Stomach (tissue), 9 donors: ENCODE measurements around the gene CPLANE1. TPM values are rescaled to one million over a fixed set of nuclear protein-coding genes. Genes with fewer than 3 reads are reported as not detected.

Experiments used
- DNase-seq, 2 donors: peaks; one replicate each; pipeline versions ENCODE4 v3.0.0 to v3.0.0-alpha.2; 2013 to 2019
- H3K27ac ChIP-seq, 5 donors: fragments of 200-600 bp in 4 of 5; sonication (generic) in 4 of 5; one replicate each; pipeline ENCODE4 v1.5.1; 2013 to 2019; ENCODE audit warnings: mild to moderate bottlenecking in 1 of 5, moderate library complexity in 1 of 5
- H3K27me3 ChIP-seq, 3 donors: fragments of 200-600 bp; sonication (generic); one replicate each; pipeline ENCODE4 v1.5.1; 2017 to 2019; ENCODE audit warnings: mixed run types in 1 of 3
- H3K36me3 ChIP-seq, 4 donors: fragments of 200-600 bp; sonication (generic); 1 replicate in 3 of 4; 2 replicates in 1 of 4; pipeline ENCODE4 v1.5.1; 2016 to 2019
- H3K4me1 ChIP-seq, 4 donors: fragments of 200-600 bp; sonication (generic); one replicate each; pipeline ENCODE4 v1.5.1; 2016 to 2019
- H3K4me3 ChIP-seq, 4 donors: fragments of 200-600 bp; sonication (generic) in 3 of 4; one replicate each; pipeline ENCODE4 v1.5.1; 2016 to 2019; ENCODE audit warnings: mild to moderate bottlenecking in 1 of 4
- H3K9me3 ChIP-seq, 4 donors: fragments of 200-600 bp; sonication (generic); one replicate each; pipeline ENCODE4 v1.5.1; 2016 to 2019
- CTCF ChIP-seq, 7 experiments: fragments of 450-650 bp in 4 of 7; fragments of 200-600 bp in 3 of 7; sonication (generic) in 3 of 7; IDR thresholded peaks; one replicate each; pipeline ENCODE4 v1.5.1; 2016 to 2019; ENCODE audit warnings: antibody characterized with exemption in 7 of 7, control low read depth in 2 of 7, mild to moderate bottlenecking in 1 of 7
- EP300 ChIP-seq: sonication (generic); formaldehyde crosslinking; IDR thresholded peaks from one replicate; pipeline ENCODE4 v1.6.1; 2017; ENCODE audit warnings: antibody characterized with exemption
- POLR2A ChIP-seq, 4 donors: fragments of 450-650 bp; IDR thresholded peaks; one replicate each; pipeline ENCODE4 v1.6.1; 2016; ENCODE audit warnings: antibody characterized with exemption in 4 of 4, control low read depth in 2 of 4, mild to moderate bottlenecking in 1 of 4, moderate library complexity in 1 of 4
- POLR2AphosphoS5 ChIP-seq, 3 donors: sonication (generic); formaldehyde crosslinking; IDR thresholded peaks; one replicate each; pipeline ENCODE4 v1.6.1; 2016; ENCODE audit warnings: antibody characterized with exemption in 3 of 3
- WGBS, 5 donors: extraction: QIAGEN DNeasy Blood & Tissue Kit in 3 of 5; methylation state at CpG; one replicate each; pipeline versions ENCODE4 v1.1.5 to v1.1.7; 2013 to 2018; 5-methylcytosine and 5-hydroxymethylcytosine counted together
- intact Hi-C: fragments of 100-400 bp; cut with DNase I; formaldehyde crosslinking; loops from one replicate; pipeline ENCODE4 v1.15.1; 2023; ENCODE audit warnings: low total_unique reads
- polyA plus RNA-seq, 3 donors: library from polyadenylated mRNA; stranded (reverse); fragments of 200-250 nt; gene quantifications; one replicate each; pipeline ENCODE4 v1.2.3, GENCODE V29; 2013
- total RNA-seq, 5 donors: library from RNA; depleted of rRNA; stranded (reverse); fragments of >200 nt; gene quantifications; one replicate each; pipeline versions ENCODE4 v1.1.0 to v1.2.3, GENCODE V29; 2014 to 2016
- donor health status: healthy with polysubstance abuse.
- donor health status: Bipolar disorder and iron deficiency.
- donor health status: healthy.

CPLANE1 gene
- total and polyA plus RNA-seq, 8 donors: 1.2 to 53.2 (median 13.3) TPM

- WGBS, 5 donors: 7 to 15% (median 10%) methylated on average over 1 of the region's 1 CpG
- TF ChIP-seq EP300: no peak
- TF ChIP-seq POLR2A (IDR thresholded peaks at IDR 0.05): no peak
- no peak for TF ChIP-seq CTCF (IDR thresholded peaks at IDR 0.05)
- TF ChIP-seq POLR2AphosphoS5 (IDR thresholded peaks at IDR 0.05): no peak
- Histone ChIP-seq H3K4me3 (no peak overlapping the region), H3K27ac (peak overlapping the region in 1 of 5 donors; percentile 12), H3K4me1 (peaks cover 0 to 10% (median 0%) of the 10 kb centered on the region in 4 donors), H3K27me3 (no peaks in the 10 kb centered on the region), H3K36me3 (peaks cover 15 to 92% (median 81%) of the 10 kb centered on the region in 4 donors), H3K9me3 (no peaks in the 10 kb centered on the region)
- DNase-seq: peak in 1 of 2 donors; percentile 2
- intact Hi-C loops: no loop called here
Observed at GRCh38 chr5:37214550-37214949, 34.6 kb downstream of the CPLANE1 start.

GRCh38 chr5:37212096-37212495 is 37.1 kb downstream of the CPLANE1 start:
- DNase-seq: no peak
- Histone ChIP-seq H3K27me3 (no peaks in the 10 kb centered on the region), H3K4me3 (no peak overlapping the region), H3K9me3 (no peaks in the 10 kb centered on the region), H3K36me3 (peaks cover 13 to 84% (median 72%) of the 10 kb centered on the region in 4 donors), H3K4me1 (peaks cover 0 to 10% (median 0%) of the 10 kb centered on the region in 4 donors), H3K27ac (no peak overlapping the region)
- WGBS, 5 donors: 91 to 96% (median 94%) methylated on average over 3 of the region's 3 CpGs
- no peak for TF ChIP-seq EP300
- TF ChIP-seq POLR2AphosphoS5 (IDR thresholded peaks at IDR 0.05): no peak
- no peak for TF ChIP-seq POLR2A (IDR thresholded peaks at IDR 0.05)
- TF ChIP-seq CTCF (IDR thresholded peaks at IDR 0.05): no peak
- intact Hi-C loops: no loop called here

DNA sequence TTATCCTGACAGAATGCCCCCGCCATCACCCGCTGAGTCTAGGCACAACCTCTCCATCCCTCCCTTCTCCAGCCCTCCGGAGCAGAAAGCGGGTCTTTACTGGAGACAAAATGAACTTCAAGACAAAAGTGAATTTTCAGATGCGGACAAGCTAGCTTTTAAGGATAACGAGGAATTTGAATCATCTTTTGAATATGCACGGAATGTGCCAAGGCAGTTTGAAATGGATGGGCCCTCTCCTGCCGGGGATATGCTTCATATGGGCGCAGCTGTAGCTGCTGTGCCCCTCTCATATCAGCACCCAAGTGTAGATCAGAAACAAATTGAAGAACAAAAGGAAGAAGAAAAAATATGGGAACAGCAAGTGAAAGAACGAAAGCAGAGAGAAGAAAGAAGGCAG is 37.5 kb downstream of the CPLANE1 start:
- peaks cover 13 to 79% (median 68%) of the 10 kb centered on the region in 4 donors for H3K36me3 ChIP-seq
- H3K27ac ChIP-seq: no peak overlapping the region
- no peaks in the 10 kb centered on the region for H3K27me3 ChIP-seq
- no peak overlapping the region for H3K4me3 ChIP-seq
- peaks cover 0 to 10% (median 0%) of the 10 kb centered on the region in 4 donors for H3K4me1 ChIP-seq
- intact Hi-C loops: no loop called here
- 95 to 98% (median 96%) methylated on average over 10 of the region's 10 CpGs for WGBS, 5 donors
- no peak for TF ChIP-seq CTCF (IDR thresholded peaks at IDR 0.05)
- no peak for TF ChIP-seq POLR2A (IDR thresholded peaks at IDR 0.05)
- no peak for TF ChIP-seq EP300
- no peak for TF ChIP-seq POLR2AphosphoS5 (IDR thresholded peaks at IDR 0.05)
- DNase-seq: no peak
- H3K9me3 ChIP-seq: no peaks in the 10 kb centered on the region

DNA sequence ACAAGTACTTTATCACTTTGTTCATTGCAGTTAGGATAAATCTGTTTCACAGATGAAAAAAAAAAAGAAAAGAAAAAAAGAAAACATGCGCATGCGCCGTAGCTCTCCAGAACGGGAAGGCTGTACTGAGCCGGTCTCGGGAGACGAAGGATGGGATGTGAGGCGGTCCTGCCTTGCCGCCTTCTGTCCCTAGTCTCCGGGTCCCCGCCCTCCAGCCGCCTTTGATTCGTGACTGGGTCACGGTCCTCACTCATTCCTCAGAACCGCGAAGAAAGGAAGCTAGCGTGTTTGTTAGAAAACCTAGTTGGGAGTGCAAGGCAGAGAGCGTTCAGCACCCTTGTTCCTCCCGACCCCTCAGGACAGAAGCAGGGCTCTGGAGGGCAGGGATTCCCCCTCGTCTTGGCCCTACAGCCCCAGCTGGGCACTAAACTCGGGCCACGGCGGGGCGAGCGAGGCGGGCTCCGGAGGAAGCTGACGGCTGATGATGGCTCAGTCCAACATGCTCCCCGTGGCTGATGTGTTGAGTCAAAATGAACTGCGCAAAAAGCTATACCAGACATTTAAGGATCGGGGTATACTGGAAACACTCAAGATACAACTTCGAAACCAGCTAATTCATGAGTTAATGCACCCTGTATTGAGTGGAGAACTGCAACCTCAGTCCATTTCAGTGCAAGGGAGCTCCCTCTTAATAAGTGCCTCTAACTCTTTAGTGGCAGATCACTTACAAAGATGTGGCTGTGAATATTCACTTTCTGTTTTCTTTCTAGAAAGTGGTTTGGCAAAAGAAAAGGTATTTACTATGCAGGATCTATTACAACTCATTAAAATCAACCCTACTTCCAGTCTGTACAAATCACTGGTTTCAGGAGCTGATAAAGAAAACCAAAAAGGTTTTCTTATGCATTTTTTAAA is 40.0 kb downstream of the CPLANE1 start:
- WGBS, 5 donors: 74 to 87% (median 83%) methylated on average over 32 of the region's 32 CpGs
- Histone ChIP-seq H3K9me3 (no peaks in the 10 kb centered on the region), H3K27me3 (no peaks in the 10 kb centered on the region), H3K4me1 (peaks cover 0 to 2% (median 0%) of the 10 kb centered on the region in 4 donors), H3K27ac (no peak overlapping the region), H3K4me3 (peak overlapping the region; percentile 0 to 25 (median 16)), H3K36me3 (peaks cover 16 to 78% (median 74%) of the 10 kb centered on the region in 4 donors)
- TF ChIP-seq CTCF (IDR thresholded peaks at IDR 0.05) (no peak), POLR2AphosphoS5 (IDR thresholded peaks at IDR 0.05) (no peak)
- peak in 1 of 2 donors; percentile 28 for DNase-seq
- intact Hi-C loops: no loop called here
